Left ventricle myocardium superior (tissue), 1 donor: ENCODE data around the gene BICRAL. TPM values are rescaled to one million over a fixed set of nuclear protein-coding genes. Genes with fewer than 3 reads are reported as not detected.
"Not testable (repeated sequence)": the region's sequence is repeated elsewhere in the genome, so short reads cannot be mapped to it uniquely, and the experiment has no call there.

Experiments used
- ATAC-seq: fragments of 200-7000 bp; cut with Tn5 transposase; one replicate; pipeline ENCODE4 v1.9.1; 2020; ENCODE audit warnings: mild to moderate bottlenecking, moderate library complexity
- DNase-seq: peaks from one replicate; pipeline ENCODE4 v3.0.0-alpha.2; 2020
- intact Hi-C: fragments of 100-400 bp; cut with micrococcal nuclease; formaldehyde crosslinking; loops from one replicate; pipeline ENCODE4 v1.11.0; 2022
- total RNA-seq: library from RNA; stranded (reverse); fragmentation: NEBNext Ultra II Directional; extraction: Animal tissue kit (Norgen Biotek cat#: 25700); gene quantifications from one replicate; pipeline ENCODE4 v1.2.1, GENCODE V29; 2021
- donor health status: DM: no; HTN: yes; CAD: no; lungs with severe emphysema.

Gene BICRAL
- total RNA-seq, 1 donor from 2014 or later = 13.0 TPM

GRCh38 chr6:42762426-42762859 is 19.4 kb upstream of the BICRAL start:
- DNase-seq (no peak), ATAC-seq (no peak)
- intact Hi-C loops = no loop called here

GRCh38 chr6:42762950-42763349 is 18.9 kb upstream of the BICRAL start:
- no peak for ATAC-seq
- intact Hi-C loops = no loop called here
- DNase-seq = no peak

DNA sequence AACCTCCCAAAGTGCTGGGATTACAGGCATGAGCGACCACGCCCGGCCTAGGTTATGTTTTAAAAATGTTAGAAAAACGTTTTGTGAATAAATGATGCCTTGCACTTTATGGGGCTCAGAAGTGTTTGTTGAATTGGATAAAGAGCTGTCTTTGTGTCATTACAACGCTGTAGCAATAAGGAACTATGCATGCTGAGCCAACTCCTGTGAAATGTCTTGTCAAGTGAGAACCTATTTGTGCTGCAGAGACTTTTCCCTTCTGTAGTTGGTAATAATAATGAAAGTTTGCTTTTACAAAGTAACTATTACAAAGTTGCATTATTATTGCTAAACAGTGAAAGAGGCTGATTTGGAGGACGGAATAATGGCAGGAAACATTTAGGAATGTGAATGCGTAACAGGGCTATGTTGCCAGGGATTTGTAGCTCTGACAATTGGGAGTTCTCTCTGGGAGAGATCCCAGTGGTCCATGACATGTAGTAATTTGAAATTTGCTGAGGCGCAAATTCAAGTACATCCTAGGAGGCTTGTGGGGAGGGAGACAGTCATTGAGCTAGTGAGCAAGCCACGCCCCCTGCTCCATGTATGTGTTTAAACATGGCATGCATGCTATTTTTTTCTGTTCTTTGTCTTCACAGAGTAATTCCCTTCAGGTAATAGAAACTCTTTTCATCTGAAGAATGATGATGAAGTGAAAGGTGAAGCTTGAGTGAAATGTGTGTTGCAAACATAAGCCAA is 16.8 kb upstream of the BICRAL start:
- DNase-seq (no peak), ATAC-seq (no peak)
- intact Hi-C loops = no loop called here

DNA sequence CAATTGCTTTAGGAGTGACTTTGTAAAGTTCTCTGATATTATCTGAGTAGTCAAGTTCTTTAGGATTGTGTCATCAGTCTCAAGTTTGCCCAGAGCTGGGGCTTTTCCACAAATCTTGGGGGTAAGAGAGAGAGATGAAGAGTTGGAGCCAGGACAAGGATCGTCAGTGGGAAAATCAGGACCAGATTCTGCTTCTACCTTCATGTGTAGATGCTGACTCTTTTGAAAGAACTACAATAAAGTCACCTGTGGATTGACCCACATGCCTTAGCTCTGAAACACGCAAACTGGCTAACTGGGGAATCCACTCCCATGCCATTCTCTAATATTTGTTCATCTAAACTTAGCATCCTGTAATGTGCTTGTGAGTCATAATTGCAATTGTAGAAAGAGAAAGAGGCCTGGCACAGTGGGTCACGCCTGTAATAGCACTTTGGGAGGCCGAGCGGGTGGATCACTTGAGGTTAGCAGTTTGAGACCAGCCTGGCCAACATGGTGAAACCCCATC is 15.6 kb upstream of the BICRAL start:
- no peak for ATAC-seq
- intact Hi-C loops = no loop called here

DNA sequence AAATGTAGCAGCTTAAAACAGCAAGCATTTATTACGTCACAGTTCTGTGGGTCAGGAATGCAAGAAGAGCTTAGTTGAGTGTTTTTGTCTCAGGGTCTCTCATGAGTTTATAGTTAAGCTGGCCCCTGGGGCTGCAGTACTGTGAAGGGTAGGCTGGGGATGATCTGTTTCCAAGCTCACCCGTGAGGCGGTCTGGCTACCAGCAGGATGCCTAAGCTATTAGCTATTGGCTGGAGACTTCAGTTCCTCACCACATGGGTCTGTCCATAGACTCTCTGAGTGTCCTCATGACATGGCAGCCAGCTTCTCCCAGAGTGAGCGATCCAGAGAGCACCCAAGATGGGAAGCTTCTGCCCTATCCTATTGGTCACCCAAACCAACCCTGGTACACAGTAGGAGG is 12.8 kb upstream of the BICRAL start:
- DNase-seq (no peak), ATAC-seq (no peak)
- intact Hi-C loops = no loop called here

More for the DNA sequence above, 15.6 kb upstream of the BICRAL start:
- DNase-seq = no peak

GRCh38 chr6:42769836-42770235 is 12.0 kb upstream of the BICRAL start:
- ATAC-seq (no peak), DNase-seq (no peak)
- intact Hi-C loops = no loop called here

DNA sequence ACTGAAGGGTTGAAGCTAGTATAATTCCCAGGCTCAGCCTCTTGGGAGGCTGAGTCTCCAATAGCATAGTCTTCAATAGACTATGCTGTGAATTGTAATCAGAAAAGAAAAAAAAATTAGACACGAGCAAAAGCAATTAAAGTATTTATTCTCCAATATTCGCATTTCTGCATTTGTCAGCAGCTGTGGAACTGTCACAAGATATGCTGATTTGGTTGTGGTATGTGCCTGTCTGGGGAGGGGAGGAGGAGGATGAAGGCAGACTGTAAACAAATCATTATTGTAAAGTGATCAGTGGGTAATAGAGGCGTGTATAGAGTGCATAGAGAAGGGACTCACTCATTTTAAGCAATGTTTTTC is 10.1 kb upstream of the BICRAL start:
- DNase-seq (no peak), ATAC-seq (no peak)
- intact Hi-C loops = no loop called here

DNA sequence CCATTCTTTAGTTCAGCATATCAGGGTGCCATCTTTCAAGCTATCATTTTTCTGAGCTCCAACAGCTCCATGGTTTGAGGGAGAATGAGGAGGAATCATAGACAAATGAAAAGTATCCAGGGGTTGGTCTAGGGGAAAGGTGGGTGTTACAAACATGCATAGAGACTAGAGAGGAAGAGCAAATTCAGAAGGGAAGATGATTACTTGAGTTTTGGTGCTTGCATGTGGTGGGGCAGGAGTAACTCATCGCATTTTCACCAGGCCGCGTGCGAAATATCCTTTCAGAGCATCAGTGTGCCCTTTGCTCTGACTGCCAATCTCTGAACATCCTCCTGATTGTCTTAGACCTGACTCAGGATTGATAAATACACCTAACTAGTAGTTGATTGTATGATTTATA is 7.7 kb upstream of the BICRAL start:
- intact Hi-C loops = no loop called here
- DNase-seq = no peak
- no peak for ATAC-seq

DNA sequence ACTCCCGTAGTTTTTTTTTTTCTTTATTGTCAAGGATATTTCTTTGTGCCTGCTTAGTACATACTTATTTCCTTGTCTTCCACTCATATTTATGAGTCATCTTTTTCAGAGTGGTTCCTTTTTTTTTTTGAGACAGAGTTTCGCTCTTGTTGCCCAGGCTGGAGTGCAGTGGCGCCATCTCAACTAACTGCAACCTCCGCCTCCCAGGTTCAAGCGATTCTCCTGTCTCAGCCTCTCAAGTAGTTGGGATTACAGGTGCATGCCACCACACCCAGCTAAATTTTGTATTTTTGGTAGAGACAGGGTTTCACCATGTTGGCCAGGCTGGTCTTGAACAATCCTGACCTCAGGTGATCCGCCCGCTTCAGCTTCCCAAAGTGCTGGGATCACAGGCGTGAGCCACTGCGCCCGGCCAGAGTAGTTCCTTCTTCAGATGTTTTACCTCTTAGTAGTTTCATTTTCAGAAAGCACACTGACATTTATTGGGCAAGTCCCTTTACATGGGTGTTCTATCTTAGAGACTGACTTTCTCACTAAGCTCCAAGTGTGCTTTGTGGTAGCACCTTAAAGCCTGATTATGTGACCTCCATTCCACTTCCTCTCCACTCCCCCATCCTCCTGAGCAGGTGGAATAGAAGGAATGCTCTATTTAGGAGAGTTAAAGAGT is 6.9 kb upstream of the BICRAL start:
- ATAC-seq = peak; percentile 32
- intact Hi-C loops = not testable (repeated sequence)
- DNase-seq = peak; percentile 41

DNA sequence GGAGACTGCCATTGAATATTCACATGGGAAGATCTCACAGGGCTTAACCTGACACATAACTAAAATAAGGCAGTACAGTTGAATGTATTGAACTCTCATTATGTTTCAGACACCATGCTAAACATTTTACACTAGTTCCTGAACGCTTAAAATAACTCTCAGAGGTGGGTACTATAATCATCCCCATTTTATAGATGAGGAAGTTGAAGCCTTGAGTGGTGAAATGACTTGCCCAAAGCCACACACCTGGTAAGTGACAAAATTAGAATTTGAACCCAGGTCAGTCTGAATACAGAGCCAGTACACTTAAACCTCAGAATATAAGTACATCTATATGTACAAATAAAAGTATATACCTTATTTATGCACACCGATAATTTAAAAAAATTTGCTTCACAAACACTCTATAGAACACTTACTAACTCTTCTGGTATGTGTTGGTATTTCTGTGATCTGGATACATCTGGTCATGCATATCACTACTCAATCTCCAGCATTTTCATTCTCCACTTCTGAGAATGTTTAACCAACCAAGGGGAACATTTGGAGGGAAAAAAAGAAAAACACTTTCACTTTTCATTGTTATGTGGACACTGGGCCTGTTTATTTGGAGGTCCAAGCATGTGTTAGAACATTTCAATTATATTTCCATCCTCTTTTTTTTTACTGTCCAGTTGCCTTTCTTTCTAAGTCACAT is 4.6 kb upstream of the BICRAL start:
- intact Hi-C loops = no loop called here
- DNase-seq (no peak), ATAC-seq (no peak)

GRCh38 chr6:42778122-42778521 is 3.7 kb upstream of the BICRAL start:
- ATAC-seq (no peak), DNase-seq (no peak)
- intact Hi-C loops = no loop called here

GRCh38 chr6:42779521-42779920 is 2.3 kb upstream of the BICRAL start:
- DNase-seq (no peak), ATAC-seq (no peak)
- intact Hi-C loops = no loop called here

DNA sequence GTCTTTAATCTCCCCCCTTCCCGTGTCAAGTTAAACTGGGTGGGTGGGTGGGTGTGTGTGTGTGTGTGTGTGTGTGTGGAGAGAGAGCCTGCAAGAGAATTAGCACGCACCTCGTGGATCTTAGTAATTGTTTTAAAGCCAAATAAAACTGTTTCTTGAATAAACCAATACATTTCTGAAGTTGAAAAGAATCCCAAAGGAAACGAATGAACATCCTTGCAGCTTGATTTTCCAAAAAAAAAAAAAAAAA is 381 bp upstream of the BICRAL start:
- intact Hi-C loops = no loop called here

GRCh38 chr6:42782689-42783176 is 881 bp downstream of the BICRAL start:
- intact Hi-C loops = no loop called here
- ATAC-seq = peak; percentile 75

More for the DNA sequence above, 381 bp upstream of the BICRAL start:
- DNase-seq = no peak
- ATAC-seq = no peak

GRCh38 chr6:42783177-42783875 is 1.5 kb downstream of the BICRAL start:
- intact Hi-C loops = no loop called here
- DNase-seq (peak; percentile 91), ATAC-seq (peak; percentile 74)

More at GRCh38 chr6:42782689-42783176, 881 bp downstream of the BICRAL start:
- peak; percentile 86 for DNase-seq

DNA sequence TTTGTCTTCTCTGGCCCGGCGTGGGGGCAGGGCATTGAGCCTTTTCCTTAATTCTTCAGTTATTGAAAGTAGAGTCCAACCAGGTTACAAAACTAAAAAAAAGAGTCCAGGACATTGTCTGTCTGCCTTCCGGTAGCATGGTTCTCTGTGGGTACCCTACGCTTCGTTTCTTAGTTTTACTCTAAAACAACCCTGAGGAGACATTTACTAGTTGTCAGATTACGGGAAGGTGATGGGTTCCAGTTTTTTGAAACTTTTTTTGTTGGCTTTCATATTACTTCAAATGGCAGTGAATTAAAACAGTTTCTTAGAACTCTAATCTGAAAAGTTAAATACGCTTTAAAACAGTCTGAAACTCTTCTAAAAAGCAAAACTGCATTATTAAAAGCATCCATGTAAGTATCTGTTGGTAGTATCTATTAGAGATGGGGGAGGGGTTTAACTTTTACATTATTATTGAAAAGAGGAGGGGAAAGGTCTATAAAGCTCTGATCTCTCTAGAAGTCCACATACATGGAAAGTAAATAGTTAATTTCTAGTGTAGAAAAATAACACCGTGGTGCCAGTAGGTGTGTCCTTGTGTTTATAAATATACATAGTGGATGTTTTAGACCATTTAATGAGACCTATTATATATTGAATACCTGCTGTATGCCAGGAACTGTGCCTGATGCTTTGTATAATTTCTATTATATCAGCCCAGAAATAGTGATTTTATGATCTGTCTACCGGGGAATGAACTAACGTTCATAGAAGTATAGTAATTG is 2.2 kb downstream of the BICRAL start:
- intact Hi-C loops = no loop called here
- ATAC-seq (peak; percentile 32), DNase-seq (no peak)

DNA sequence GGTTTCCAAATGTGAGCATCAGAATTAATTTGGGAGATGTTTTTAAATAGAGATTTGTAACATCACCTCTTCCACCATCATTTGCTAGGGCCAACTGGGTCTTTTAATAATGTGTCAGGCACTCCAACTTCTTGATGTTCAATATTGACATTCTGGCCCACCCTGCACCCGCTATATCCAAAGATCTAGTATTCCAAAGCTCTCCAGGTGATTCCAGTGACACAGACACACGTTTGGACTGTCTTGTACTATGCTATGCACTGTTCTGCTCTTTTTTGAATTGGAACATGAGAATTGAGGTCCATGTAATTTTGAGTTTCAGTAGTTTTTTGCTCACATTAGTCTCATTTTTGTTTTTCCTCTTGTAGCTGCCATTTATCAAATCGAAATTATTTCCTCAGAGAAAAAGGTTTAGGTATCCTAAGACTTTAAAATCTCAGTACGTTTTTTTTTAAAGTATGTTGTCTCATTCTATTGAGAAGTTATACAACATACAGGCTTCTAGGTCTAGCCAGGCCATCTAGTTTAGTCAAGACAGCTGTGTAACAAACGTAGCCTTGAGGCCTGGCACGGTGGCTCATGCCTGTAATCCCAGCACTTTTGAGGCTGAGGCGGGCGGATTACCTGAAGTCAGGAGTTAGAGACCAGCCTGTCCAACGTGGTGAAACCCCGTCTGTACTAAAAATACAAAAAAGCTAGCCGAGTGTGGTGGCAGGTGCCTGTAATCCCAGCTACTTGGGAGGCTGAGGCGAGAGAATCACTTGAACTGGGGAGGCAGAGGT is 3.1 kb downstream of the BICRAL start:
- no peak for DNase-seq
- ATAC-seq = no peak
- intact Hi-C loops = no loop called here

DNA sequence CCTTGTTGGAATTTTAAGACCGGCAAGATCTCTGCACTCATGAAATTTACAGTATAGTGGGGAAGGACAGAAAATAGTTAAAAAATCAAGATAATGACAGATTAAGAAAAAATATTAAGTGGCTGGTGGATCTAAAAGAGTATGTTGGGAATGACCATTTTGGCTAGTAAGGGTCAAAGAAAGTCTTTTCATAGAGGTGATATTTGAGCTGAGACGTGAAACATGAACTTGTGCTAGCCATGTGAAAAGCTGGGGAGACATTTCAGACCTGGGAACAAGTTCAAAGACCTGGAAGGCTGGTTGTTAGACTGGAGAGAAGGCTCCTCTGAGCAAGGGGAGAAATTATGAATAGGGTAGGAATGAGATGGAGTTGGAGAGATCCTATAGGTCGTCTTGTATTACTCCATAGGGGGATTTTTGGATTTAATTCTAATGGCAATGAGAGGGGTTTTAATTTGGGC is 4.7 kb downstream of the BICRAL start:
- no peak for ATAC-seq

More for the DNA sequence above, 4.7 kb downstream of the BICRAL start:
- no peak for DNase-seq
- intact Hi-C loops = no loop called here
